ENCODE results near the gene EYS.

The EYS gene

GRCh38 chr6:64250126-64250525 lies 1456.9 kb downstream of the EYS start:
- TF ChIP-seq CTCF (IDR thresholded peaks at IDR 0.05) = no peak

DNA sequence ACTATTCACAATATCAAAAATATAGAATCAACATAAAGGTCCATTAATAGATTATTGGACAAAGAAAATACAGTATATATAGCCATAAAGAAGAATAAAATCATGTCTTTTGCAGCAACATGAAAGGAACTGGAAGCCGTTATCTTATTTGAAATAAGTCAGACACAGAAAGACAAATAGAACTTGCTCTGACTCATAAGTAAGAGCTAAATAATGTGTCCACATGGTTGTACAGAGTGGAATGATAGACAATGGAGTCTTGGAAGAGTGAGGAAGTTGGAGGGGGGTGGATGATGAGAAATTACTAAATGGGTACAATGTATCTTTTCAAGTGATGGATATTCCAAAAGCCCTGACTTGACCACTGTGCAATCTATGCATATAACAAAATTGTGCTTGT lies 1457.9 kb downstream of the EYS start:
- TF ChIP-seq CTCF (IDR thresholded peaks at IDR 0.05) = no peak

DNA sequence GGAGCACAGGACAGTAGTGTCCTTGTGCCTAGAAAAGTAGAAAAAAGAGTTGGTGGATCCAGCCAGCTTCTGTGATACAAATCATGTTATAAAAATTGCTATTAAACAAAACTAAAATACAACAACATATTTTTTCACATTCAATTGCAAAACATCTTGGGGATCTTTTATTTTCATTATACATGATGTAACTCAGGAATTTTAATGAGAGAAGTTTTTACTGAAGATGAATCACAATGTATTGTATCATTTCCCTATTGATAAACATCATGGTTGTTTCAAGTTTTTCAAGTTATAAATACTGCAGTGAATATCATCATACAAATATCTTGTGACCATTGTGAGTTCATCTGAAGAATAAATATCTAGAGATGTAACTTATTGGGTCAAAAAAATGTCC lies 1463.4 kb downstream of the EYS start:
- no peak for TF ChIP-seq CTCF (IDR thresholded peaks at IDR 0.05)

GRCh38 chr6:64238071-64238470 lies 1469.0 kb downstream of the EYS start:
- TF ChIP-seq CTCF (IDR thresholded peaks at IDR 0.05) = no peak

- TF ChIP-seq CTCF (IDR thresholded peaks at IDR 0.05) = no peak
Observed at GRCh38 chr6:64233746-64234145, 1473.3 kb downstream of the EYS start.

DNA sequence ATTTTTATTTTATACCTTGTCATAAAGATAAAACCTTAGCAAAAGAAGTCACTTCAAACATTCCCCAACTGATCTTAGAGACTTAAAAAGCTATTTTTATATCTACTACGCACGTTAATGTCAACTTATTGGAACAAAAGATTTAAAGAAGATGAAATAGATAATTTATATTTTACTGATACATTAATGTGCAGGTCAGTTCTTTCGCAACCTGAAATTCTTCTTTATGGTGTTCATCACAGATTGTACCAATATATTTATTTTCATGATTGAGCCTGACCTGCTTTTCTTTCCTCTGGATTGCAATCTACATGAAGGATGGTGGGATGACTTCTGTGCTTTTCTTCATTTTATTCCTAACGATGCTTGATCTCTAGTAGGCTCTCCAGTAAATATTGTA lies 1475.1 kb downstream of the EYS start:
- no peak for TF ChIP-seq CTCF (IDR thresholded peaks at IDR 0.05)

GRCh38 chr6:64230530-64230929 lies 1476.5 kb downstream of the EYS start:
- TF ChIP-seq CTCF (IDR thresholded peaks at IDR 0.05) = no peak

DNA sequence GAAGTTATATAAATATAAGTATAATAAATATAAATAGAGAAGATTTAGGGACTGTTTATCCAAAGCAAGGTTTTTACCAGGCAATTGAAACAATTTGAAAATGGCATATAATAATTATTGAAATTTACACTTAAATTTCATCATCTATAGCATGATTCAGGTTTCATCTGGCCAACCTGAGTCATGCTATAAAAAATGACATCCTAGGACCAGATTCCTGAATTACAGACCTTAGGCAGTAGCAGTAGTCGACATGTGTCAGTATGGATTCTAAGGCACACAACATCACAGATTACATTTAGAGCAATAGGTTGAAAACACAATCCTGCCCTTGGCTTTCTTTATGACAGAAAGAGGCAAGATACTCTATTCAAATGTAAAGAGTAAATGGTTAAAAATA lies 1479.2 kb downstream of the EYS start:
- no peak for TF ChIP-seq CTCF (IDR thresholded peaks at IDR 0.05)

All from LNCAP (cell line).